HG02642 (cell line): Measurements from ENCODE around the gene STX17.

ENCODE experiments used
- ATAC-seq: cut with Tn5 transposase; IDR thresholded peaks from one replicate; pipeline ENCODE4 v1.9.1; 2021; ENCODE audit warnings: mild to moderate bottlenecking; ENCODE audit not compliant: unreplicated experiment, poor library complexity

Gene STX17

GRCh38 chr9:99903393-99903792, 3.1 kb upstream of the STX17 start:
- ATAC-seq = no peak

GRCh38 chr9:99905833-99906402, 536 bp upstream of the STX17 start:
- no peak for ATAC-seq

- no peak for ATAC-seq
Measured at GRCh38 chr9:99907208-99907532, 716 bp downstream of the STX17 start.

GRCh38 chr9:99911600-99911999, 5.1 kb downstream of the STX17 start:
- no peak for ATAC-seq

GRCh38 chr9:99916650-99917049, 10.2 kb downstream of the STX17 start:
- no peak for ATAC-seq

- no peak for ATAC-seq
Measured at GRCh38 chr9:99918134-99918533, 11.7 kb downstream of the STX17 start.

GRCh38 chr9:99919930-99920329, 13.5 kb downstream of the STX17 start:
- ATAC-seq = no peak

GRCh38 chr9:99921875-99922710, 15.6 kb downstream of the STX17 start:
- no peak for ATAC-seq

GRCh38 chr9:99922711-99923030, 16.2 kb downstream of the STX17 start:
- ATAC-seq = no peak

- ATAC-seq = no peak
Measured at GRCh38 chr9:99925541-99925940, 19.1 kb downstream of the STX17 start.

GRCh38 chr9:99929652-99930051, 23.2 kb downstream of the STX17 start:
- no peak for ATAC-seq

GRCh38 chr9:99931155-99931840, 24.8 kb downstream of the STX17 start:
- ATAC-seq = no peak

GRCh38 chr9:99936947-99937587, 30.6 kb downstream of the STX17 start:
- ATAC-seq = no peak

GRCh38 chr9:99947395-99947794, 40.9 kb downstream of the STX17 start:
- no peak for ATAC-seq

GRCh38 chr9:99948482-99948881, 42.0 kb downstream of the STX17 start:
- no peak for ATAC-seq

GRCh38 chr9:99948896-99949295, 42.4 kb downstream of the STX17 start:
- no peak for ATAC-seq

GRCh38 chr9:99953861-99954507, 47.5 kb downstream of the STX17 start:
- ATAC-seq = no peak

- no peak for ATAC-seq
Measured at GRCh38 chr9:99954819-99955218, 48.4 kb downstream of the STX17 start.

- no peak for ATAC-seq
Measured at GRCh38 chr9:99955606-99956005, 49.2 kb downstream of the STX17 start.

GRCh38 chr9:99962680-99963261, 56.3 kb downstream of the STX17 start:
- no peak for ATAC-seq
